Activated CD4-positive, alpha-beta T cell treated with anti-CD3 and anti-CD28 coated beads for 36 hours (primary cell): ENCODE measurements around the gene ARRB1. TPM values are rescaled to one million over a fixed set of nuclear protein-coding genes. Genes with fewer than 3 reads are reported as not detected.
A peak's percentile ranks its signal among the peaks of the same experiment; 100 is the strongest.

Experiments used
- ATAC-seq: fragments of 200-7000 bp; cut with Tn5 transposase; one replicate; pipeline ENCODE4 v1.10.0; 2021; ENCODE audit warnings: mild to moderate bottlenecking, moderate library complexity
- CTCF ChIA-PET: fragments of 350-600 bp; sonication (Branson Sonifier 250); formaldehyde crosslinking; loops from one replicate; lab custom pipeline; 2021; ENCODE audit warnings: antibody characterized with exemption; lab: Charles Lee
- POLR2A ChIA-PET: fragments of 350-600 bp; sonication (Branson Sonifier 250); formaldehyde crosslinking; loops from one replicate; lab custom pipeline; 2021; ENCODE audit warnings: antibody characterized with exemption, inconsistent platforms; lab: Charles Lee
- DNase-seq: peaks from one replicate; pipeline ENCODE4 v3.0.0-alpha.2; 2020
- H3K27ac Mint-ChIP-seq: one replicate; pipeline ENCODE4 v1.8.0; 2021; ENCODE audit warnings: mixed read lengths
- H3K27me3 Mint-ChIP-seq: one replicate; pipeline ENCODE4 v1.8.0; 2021; ENCODE audit warnings: mixed read lengths
- H3K36me3 Mint-ChIP-seq: one replicate; pipeline ENCODE4 v1.8.0; 2021; ENCODE audit warnings: low read depth, mixed read lengths
- H3K4me1 Mint-ChIP-seq: one replicate; pipeline ENCODE4 v1.8.0; 2021; ENCODE audit warnings: mixed read lengths
- H3K4me3 Mint-ChIP-seq: one replicate; pipeline ENCODE4 v1.8.0; 2021; ENCODE audit warnings: mild to moderate bottlenecking, moderate library complexity, mixed read lengths
- H3K9me3 Mint-ChIP-seq: one replicate; pipeline ENCODE4 v1.8.0; 2021; ENCODE audit warnings: low read depth, mixed read lengths
- intact Hi-C, 2 experiments: fragments of 100-400 bp; cut with DNase I in 1 of 2; cut with micrococcal nuclease in 1 of 2; formaldehyde crosslinking; loops; one replicate each; pipeline versions ENCODE4 v1.14.2 to v1.15.1; 2022 to 2024; cut with DNase I, micrococcal nuclease
- total RNA-seq, 2 experiments: library from RNA; stranded (reverse); gene quantifications; one replicate each; pipeline ENCODE4 v1.2.3, GENCODE V29; 2021

ARRB1 gene
- total RNA-seq, 2 experiments from 2014 or later = 21.0 to 21.8 TPM

DNA sequence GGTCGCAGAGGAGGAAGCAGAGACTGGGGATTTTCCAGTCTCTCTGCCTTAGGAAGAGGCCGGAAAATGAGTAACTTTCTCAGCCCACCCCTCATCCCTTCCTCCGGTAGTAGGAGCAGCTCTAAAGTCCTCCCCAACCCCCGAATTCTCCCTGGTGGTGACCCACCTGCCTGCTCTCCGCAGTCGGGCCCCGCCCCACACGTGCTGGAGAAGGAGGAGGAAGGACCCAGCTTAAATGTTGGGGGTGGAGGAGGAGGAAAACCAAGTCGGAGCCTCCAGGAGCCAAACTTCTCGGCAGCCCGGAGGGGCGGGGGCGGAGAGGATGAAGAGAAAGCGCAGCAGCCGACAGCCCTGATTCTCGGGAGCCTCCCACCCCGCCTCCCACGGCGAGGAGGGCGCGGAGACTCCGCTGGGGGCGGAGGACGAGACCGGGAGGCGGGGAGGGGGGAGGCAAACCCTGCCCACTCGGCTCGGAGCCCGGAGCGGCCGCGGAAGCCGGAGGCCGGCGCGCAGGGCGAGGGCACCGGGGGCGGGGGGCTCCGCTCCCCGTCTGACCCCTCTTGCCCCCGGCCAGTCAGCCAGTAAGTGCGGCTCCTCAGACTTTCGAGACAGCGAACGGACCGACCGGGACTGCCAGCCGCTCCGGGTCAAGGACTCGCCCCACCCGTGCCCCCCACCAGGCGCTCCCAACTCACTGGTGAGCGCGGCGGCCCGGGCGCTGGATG, 111.0 kb downstream of the ARRB1 start, which contains the start of gene TPBGL:
TSS of gene TPBGL (plus strand) at position 464 of the 725 bp plus-strand sequence. CDS start 276 bp downstream, outside the sequence.
- POLR2A ChIA-PET = no interaction called here
- peaks cover 8% of the 10 kb centered on the region for H3K4me1 Mint-ChIP-seq
- CTCF ChIA-PET = interaction anchor here (0.7 to 18.4 kb wide), 18 partner anchors 8 to 317 kb away, joined by 3 to 458 read pairs (median 4); partner anchors contain the start of genes SPCS2 and XRRA1
- no peaks in the 10 kb centered on the region for H3K36me3 Mint-ChIP-seq
- H3K9me3 Mint-ChIP-seq = no peaks in the 10 kb centered on the region
- intact Hi-C loops = loop anchor here (1.0 to 2.0 kb wide), 6 partner anchors 26 to 312 kb away; partner anchors contain the start of genes NEU3 (in 1 of the 2), SPCS2 (in 1 of the 2) and XRRA1 (in 1 of the 2)
- H3K27me3 Mint-ChIP-seq = peaks cover 26% of the 10 kb centered on the region
- no peak for ATAC-seq
- peak; percentile 53 for DNase-seq
- H3K4me3 Mint-ChIP-seq = peak within 1 kb of the TSS; percentile 70
- no peak within 1 kb of the TSS for H3K27ac Mint-ChIP-seq

DNA sequence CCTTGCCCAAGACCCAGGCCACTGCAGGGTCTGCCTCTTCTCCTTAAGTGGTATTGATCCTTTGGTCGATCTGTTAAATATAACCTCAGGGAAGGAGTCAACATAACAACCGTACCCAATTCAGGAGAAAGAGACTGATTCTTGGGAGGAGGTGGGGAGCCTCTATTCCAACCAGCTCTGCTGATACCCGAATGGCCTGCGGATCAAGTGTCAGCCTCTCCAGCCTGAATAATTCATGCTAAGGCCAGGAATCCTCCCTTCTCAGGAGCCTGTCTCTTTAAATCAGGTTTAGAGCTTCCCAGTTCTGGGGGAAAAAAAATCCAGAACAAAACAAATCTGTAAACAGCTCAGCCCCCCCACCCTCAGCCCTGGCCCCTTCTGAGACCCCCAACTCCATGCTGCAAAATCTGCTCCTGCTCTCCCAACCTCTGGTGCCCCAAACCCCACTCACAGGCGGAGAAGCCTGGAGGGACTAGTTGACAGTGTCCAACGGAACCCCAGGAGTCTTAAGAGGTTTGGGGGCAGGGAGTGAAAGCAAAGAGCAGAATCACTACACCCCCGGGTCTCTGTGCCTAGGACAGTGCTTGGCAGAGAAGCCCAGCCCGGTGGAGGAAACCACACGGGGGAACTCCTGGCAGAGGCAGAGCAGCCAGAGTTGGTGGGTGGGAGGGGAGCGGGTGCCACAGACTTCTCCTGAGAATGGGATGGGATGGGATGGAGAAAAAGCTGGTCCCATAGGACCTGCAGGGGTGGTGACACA, 111.8 kb downstream of the ARRB1 start:
- ATAC-seq (no peak), DNase-seq (no peak)
- H3K27ac Mint-ChIP-seq = no peak overlapping the region
- no peaks in the 10 kb centered on the region for H3K9me3 Mint-ChIP-seq
- H3K36me3 Mint-ChIP-seq = no peaks in the 10 kb centered on the region
- ChIA-PET CTCF (interaction anchor here (0.6 to 18.4 kb wide), 11 partner anchors 9 to 143 kb away, joined by 3 to 458 read pairs (median 3); no protein-coding TSS in a partner anchor), POLR2A (interaction anchor here (0.6 kb wide), 1 partner anchor 16 kb away, joined by 3 read pairs; no protein-coding TSS in a partner anchor)
- peak overlapping the region; percentile 70 for H3K4me3 Mint-ChIP-seq
- intact Hi-C loops = loop anchor here in 1 of 2 experiments (2.0 kb wide), 2 partner anchors 25 to 311 kb away; no protein-coding TSS in a partner anchor
- peaks cover 8% of the 10 kb centered on the region for H3K4me1 Mint-ChIP-seq
- H3K27me3 Mint-ChIP-seq = peaks cover 26% of the 10 kb centered on the region

DNA sequence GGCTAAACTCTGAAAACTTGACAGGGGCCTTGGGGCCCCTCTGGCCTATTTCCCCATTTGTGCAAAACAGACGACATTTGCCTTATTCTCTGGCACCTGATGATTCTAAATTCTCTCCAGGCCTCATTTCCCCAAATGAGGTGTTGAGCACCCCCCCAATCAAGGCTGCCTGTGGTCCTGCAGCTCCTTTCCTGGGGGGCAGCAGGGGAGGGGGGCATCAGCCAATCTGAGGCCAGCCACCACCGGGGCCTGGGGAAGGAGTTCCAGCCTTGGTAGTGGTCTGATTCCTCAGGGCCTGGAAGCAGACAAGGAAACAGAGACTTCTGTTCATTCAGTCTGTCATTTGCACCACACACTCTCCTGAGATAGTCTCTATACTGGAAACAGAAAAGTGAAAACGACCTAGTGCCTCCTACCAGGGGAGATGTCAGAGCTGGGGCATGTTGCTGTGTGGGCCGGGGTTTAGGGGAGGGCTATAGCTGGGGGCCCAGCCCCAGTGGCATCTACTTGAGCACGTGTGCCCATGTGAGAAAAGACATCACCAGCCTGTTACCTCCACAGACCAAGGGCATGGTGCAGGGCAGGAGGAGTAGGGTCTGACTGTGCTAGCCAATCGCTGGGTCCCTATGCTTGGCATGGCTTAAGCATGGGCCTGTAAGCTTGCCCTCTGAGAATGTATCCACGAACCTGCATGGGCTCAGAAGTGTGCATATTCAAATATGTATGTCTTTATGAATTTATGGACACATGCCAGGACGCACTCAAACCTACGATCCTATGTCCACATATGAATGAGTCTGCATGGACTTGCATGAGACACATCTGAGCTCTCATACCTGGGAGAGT, 112.6 kb downstream of the ARRB1 start:
- Mint-ChIP-seq H3K36me3 (no peaks in the 10 kb centered on the region), H3K27me3 (peaks cover 27% of the 10 kb centered on the region), H3K9me3 (no peaks in the 10 kb centered on the region), H3K27ac (no peak overlapping the region), H3K4me1 (peaks cover 8% of the 10 kb centered on the region), H3K4me3 (no peak overlapping the region)
- no peak for DNase-seq
- ChIA-PET POLR2A (interaction anchor here (0.6 kb wide), 1 partner anchor 16 kb away, joined by 3 read pairs; no protein-coding TSS in a partner anchor), CTCF (interaction anchor here (0.6 to 18.4 kb wide), 9 partner anchors 8 to 144 kb away, joined by 3 to 458 read pairs (median 3); no protein-coding TSS in a partner anchor)
- intact Hi-C loops = no loop called here
- ATAC-seq = no peak

- intact Hi-C loops = no loop called here
- Mint-ChIP-seq H3K27me3 (peaks cover 15% of the 10 kb centered on the region), H3K4me1 (peaks cover 3% of the 10 kb centered on the region), H3K36me3 (no peaks in the 10 kb centered on the region), H3K4me3 (no peak overlapping the region), H3K9me3 (no peaks in the 10 kb centered on the region), H3K27ac (no peak overlapping the region)
- DNase-seq (no peak), ATAC-seq (no peak)
- ChIA-PET POLR2A (no interaction called here), CTCF (interaction anchor here (0.8 to 18.4 kb wide), 4 partner anchors 11 to 95 kb away, joined by 3 to 458 read pairs (median 4); no protein-coding TSS in a partner anchor)
Measured at GRCh38 chr11:75237050-75237449, 114.4 kb downstream of the ARRB1 start.

DNA sequence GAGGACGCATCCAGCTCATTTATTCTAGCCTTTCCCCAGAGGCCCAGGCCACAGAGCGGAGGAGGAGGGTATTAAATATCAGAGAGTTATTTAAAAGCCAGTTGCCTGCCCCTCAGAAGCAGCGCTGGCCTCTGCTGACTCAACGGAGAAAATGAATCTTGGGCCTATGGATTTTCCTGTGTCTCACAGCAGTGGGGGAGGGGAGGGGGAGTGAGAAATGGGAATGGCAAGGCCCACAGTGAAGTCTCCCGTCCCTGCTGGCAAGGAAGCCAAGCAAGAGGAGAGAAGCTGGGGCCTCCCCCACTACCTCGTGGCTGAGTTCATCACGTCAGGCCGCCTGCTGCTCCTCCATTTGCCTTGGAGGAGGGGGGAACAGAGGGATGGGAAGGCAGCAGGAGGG, 115.4 kb downstream of the ARRB1 start:
- Mint-ChIP-seq H3K36me3 (no peaks in the 10 kb centered on the region), H3K4me3 (no peak overlapping the region), H3K27ac (no peak overlapping the region), H3K27me3 (peaks cover 15% of the 10 kb centered on the region), H3K9me3 (no peaks in the 10 kb centered on the region), H3K4me1 (peaks cover 3% of the 10 kb centered on the region)
- no peak for DNase-seq
- intact Hi-C loops = no loop called here
- ChIA-PET CTCF (interaction anchor here (18.4 kb wide), 1 partner anchor 94 kb away, joined by 458 read pairs; no protein-coding TSS in a partner anchor), POLR2A (no interaction called here)
- no peak for ATAC-seq

GRCh38 chr11:75233754-75234172, 117.7 kb downstream of the ARRB1 start:
- no peaks in the 10 kb centered on the region for H3K36me3 Mint-ChIP-seq
- peaks cover 9% of the 10 kb centered on the region for H3K27me3 Mint-ChIP-seq
- H3K4me3 Mint-ChIP-seq = no peak overlapping the region
- intact Hi-C loops = loop anchor here in 1 of 2 experiments (1.0 kb wide), 1 partner anchor 19 kb away; no protein-coding TSS in a partner anchor
- ATAC-seq (no peak), DNase-seq (peak; percentile 38)
- ChIA-PET POLR2A (no interaction called here), CTCF (interaction anchor here (1.1 kb wide), 1 partner anchor 43 kb away, joined by 4 read pairs; no protein-coding TSS in a partner anchor)
- no peaks in the 10 kb centered on the region for H3K4me1 Mint-ChIP-seq
- no peak overlapping the region for H3K27ac Mint-ChIP-seq
- H3K9me3 Mint-ChIP-seq = no peaks in the 10 kb centered on the region

DNA sequence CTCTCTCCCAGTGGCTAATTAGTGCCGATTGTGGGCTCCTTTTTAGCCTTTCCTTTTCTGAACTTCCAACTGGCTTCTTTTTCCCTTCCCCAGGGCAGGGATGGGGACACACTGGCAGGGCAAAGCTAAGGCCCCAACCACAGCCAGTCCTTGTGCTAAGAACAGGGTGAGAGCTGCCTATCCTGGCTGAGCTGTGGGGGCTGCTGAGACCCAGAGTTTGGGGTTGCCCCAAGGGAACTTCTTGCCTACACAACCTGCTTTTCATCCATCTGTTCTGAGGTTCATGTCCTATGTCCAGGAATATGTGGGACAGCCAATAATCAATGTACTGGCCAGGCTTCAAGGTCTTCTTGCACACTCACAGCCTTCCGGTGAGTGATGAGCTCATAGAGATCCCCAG, 120.8 kb downstream of the ARRB1 start:
- POLR2A ChIA-PET = no interaction called here
- CTCF ChIA-PET = interaction anchor here (0.6 to 1.2 kb wide), 5 partner anchors 9 to 223 kb away, joined by 3 to 4 read pairs (median 3); no protein-coding TSS in a partner anchor
- DNase-seq = no peak
- Mint-ChIP-seq H3K4me1 (no peaks in the 10 kb centered on the region), H3K27me3 (peaks cover 6% of the 10 kb centered on the region), H3K4me3 (no peak overlapping the region), H3K9me3 (no peaks in the 10 kb centered on the region), H3K27ac (no peak overlapping the region), H3K36me3 (no peaks in the 10 kb centered on the region)
- no peak for ATAC-seq
- intact Hi-C loops = no loop called here

DNA sequence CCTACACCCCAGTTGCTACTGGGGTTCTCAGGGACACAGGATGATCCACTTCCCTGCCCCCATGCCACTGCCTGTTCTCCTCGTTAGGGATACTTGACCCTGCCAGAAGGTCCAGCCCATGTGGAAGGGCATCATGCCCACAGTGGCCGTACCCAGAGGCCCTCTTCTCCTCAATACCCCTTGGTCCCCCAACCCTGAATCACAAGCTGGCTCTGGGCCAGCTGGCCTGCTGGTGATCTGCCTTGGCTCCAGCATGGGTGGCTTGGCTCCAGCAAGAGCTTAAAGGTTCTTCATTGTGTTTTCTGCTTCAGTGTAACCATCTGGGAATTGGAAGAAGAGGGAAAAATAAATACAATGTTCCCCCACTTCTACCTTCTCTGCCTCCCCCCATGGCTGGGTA, 122.0 kb downstream of the ARRB1 start:
- Mint-ChIP-seq H3K4me3 (no peak overlapping the region), H3K27ac (no peak overlapping the region), H3K36me3 (no peaks in the 10 kb centered on the region), H3K27me3 (peaks cover 6% of the 10 kb centered on the region), H3K4me1 (no peaks in the 10 kb centered on the region), H3K9me3 (no peaks in the 10 kb centered on the region)
- DNase-seq (no peak), ATAC-seq (no peak)
- ChIA-PET CTCF (interaction anchor here (0.8 kb wide), 2 partner anchors 13 to 19 kb away, joined by 3 read pairs; no protein-coding TSS in a partner anchor), POLR2A (no interaction called here)
- intact Hi-C loops = no loop called here

GRCh38 chr11:75225794-75226193, 125.7 kb downstream of the ARRB1 start:
- Mint-ChIP-seq H3K27me3 (peaks cover 2% of the 10 kb centered on the region), H3K27ac (no peak overlapping the region), H3K9me3 (no peaks in the 10 kb centered on the region), H3K4me1 (no peaks in the 10 kb centered on the region), H3K36me3 (no peaks in the 10 kb centered on the region), H3K4me3 (no peak overlapping the region)
- ATAC-seq = no peak
- ChIA-PET POLR2A (no interaction called here), CTCF (interaction anchor here (0.6 kb wide), 1 partner anchor 31 kb away, joined by 3 read pairs; no protein-coding TSS in a partner anchor)
- intact Hi-C loops = no loop called here
- DNase-seq = no peak

- ATAC-seq (no peak), DNase-seq (no peak)
- intact Hi-C loops = no loop called here
- ChIA-PET CTCF (interaction anchor here (0.9 to 1.8 kb wide), 3 partner anchors 18 to 83 kb away, joined by 3 to 7 read pairs (median 3); no protein-coding TSS in a partner anchor), POLR2A (interaction anchor here (1.2 kb wide), 1 partner anchor 10 kb away, joined by 4 read pairs; no protein-coding TSS in a partner anchor)
- no peak overlapping the region for H3K27ac Mint-ChIP-seq
- no peaks in the 10 kb centered on the region for H3K36me3 Mint-ChIP-seq
- H3K4me1 Mint-ChIP-seq = no peaks in the 10 kb centered on the region
- H3K9me3 Mint-ChIP-seq = no peaks in the 10 kb centered on the region
- no peak overlapping the region for H3K4me3 Mint-ChIP-seq
- no peaks in the 10 kb centered on the region for H3K27me3 Mint-ChIP-seq
Measured at GRCh38 chr11:75223954-75224643, 127.4 kb downstream of the ARRB1 start.
